Measurements from ENCODE around the gene SERPINA4. TPM values are rescaled to one million over a fixed set of nuclear protein-coding genes. Genes with fewer than 3 reads are reported as not detected.

SERPINA4 gene
- total RNA-seq, 2 donors from 2014 or later, result not detected

GRCh38 chr14:94561656-94562010, 391 bp downstream of the SERPINA4 start:
- Mint-ChIP-seq H3K4me3 (no peak overlapping the region), H3K4me1 (peaks cover 7% of the 10 kb centered on the region), H3K36me3 (ENCODE audit: low read depth) (no peaks in the 10 kb centered on the region), H3K27me3 (ENCODE audit: insufficient read depth) (peaks cover 4% of the 10 kb centered on the region), H3K9me3 (no peaks in the 10 kb centered on the region), H3K27ac (no peak overlapping the region)
- no peaks in the 10 kb centered on the region for H3K36me3 ChIP-seq (ENCODE audit: control insufficient read depth, insufficient read depth, low read length)
- no peak overlapping the region for H3K9ac ChIP-seq (ENCODE audit: extremely low read depth, low read length, poor library complexity, severe bottlenecking)
- DNase-seq, result no peak
- no peaks in the 10 kb centered on the region for H3K4me1 ChIP-seq (ENCODE audit: control insufficient read depth, insufficient read depth, low read length)
- no peak overlapping the region for H3K4me3 ChIP-seq (ENCODE audit: low read length)
- TF ChIP-seq CTCF (conservative IDR thresholded peaks at IDR 0.05), result no peak
- peaks cover 10% of the 10 kb centered on the region for H3K9me3 ChIP-seq (ENCODE audit: control insufficient read depth, low read length)
- no peaks in the 10 kb centered on the region for H3K27me3 ChIP-seq (ENCODE audit: control insufficient read depth, insufficient read depth, low read length, poor library complexity, severe bottlenecking)
- H3K27ac ChIP-seq (ENCODE audit: low read depth, low read length), result no peak overlapping the region
- 88 to 90% methylated on average over 2 to 5 of the region's 7 CpGs for WGBS, 2 experiments (ENCODE audit: insufficient coverage in 1 of 2, insufficient read length in 1 of 2)

GRCh38 chr14:94562022-94562421, 780 bp downstream of the SERPINA4 start:
- H3K9ac ChIP-seq (ENCODE audit: extremely low read depth, low read length, poor library complexity, severe bottlenecking), result no peak overlapping the region
- Mint-ChIP-seq H3K27ac (no peak overlapping the region), H3K36me3 (ENCODE audit: low read depth) (no peaks in the 10 kb centered on the region), H3K4me1 (peaks cover 7% of the 10 kb centered on the region), H3K4me3 (no peak overlapping the region), H3K27me3 (ENCODE audit: insufficient read depth) (peaks cover 5% of the 10 kb centered on the region), H3K9me3 (no peaks in the 10 kb centered on the region)
- H3K27me3 ChIP-seq (ENCODE audit: control insufficient read depth, insufficient read depth, low read length, poor library complexity, severe bottlenecking), result peaks cover 3% of the 10 kb centered on the region
- no peak for DNase-seq
- no peak overlapping the region for H3K27ac ChIP-seq (ENCODE audit: low read depth, low read length)
- H3K9me3 ChIP-seq (ENCODE audit: control insufficient read depth, low read length), result peaks cover 6% of the 10 kb centered on the region
- TF ChIP-seq CTCF (conservative IDR thresholded peaks at IDR 0.05), result no peak
- no peaks in the 10 kb centered on the region for H3K36me3 ChIP-seq (ENCODE audit: control insufficient read depth, insufficient read depth, low read length)
- 93 to 100% methylated on average over 2 to 5 of the region's 5 CpGs for WGBS, 2 experiments (ENCODE audit: insufficient coverage in 1 of 2, insufficient read length in 1 of 2)
- H3K4me3 ChIP-seq (ENCODE audit: low read length), result no peak overlapping the region
- H3K4me1 ChIP-seq (ENCODE audit: control insufficient read depth, insufficient read depth, low read length), result no peaks in the 10 kb centered on the region

GRCh38 chr14:94562941-94563883, 2.0 kb downstream of the SERPINA4 start:
- WGBS, 2 experiments (ENCODE audit: insufficient coverage in 1 of 2, insufficient read length in 1 of 2), result 92 to 99% methylated on average over 13 to 16 of the region's 16 CpGs
- H3K9me3 Mint-ChIP-seq, result no peaks in the 10 kb centered on the region
- no peak overlapping the region for H3K4me3 ChIP-seq (ENCODE audit: low read length)
- peaks cover 15% of the 10 kb centered on the region for H3K27me3 ChIP-seq (ENCODE audit: control insufficient read depth, insufficient read depth, low read length, poor library complexity, severe bottlenecking)
- H3K36me3 Mint-ChIP-seq (ENCODE audit: low read depth), result no peaks in the 10 kb centered on the region
- H3K27me3 Mint-ChIP-seq (ENCODE audit: insufficient read depth), result peaks cover 5% of the 10 kb centered on the region
- no peak overlapping the region for H3K9ac ChIP-seq (ENCODE audit: extremely low read depth, low read length, poor library complexity, severe bottlenecking)
- DNase-seq, result no peak
- TF ChIP-seq CTCF (conservative IDR thresholded peaks at IDR 0.05), result peak; percentile 12
- no peaks in the 10 kb centered on the region for H3K36me3 ChIP-seq (ENCODE audit: control insufficient read depth, insufficient read depth, low read length)
- H3K27ac ChIP-seq (ENCODE audit: low read depth, low read length), result no peak overlapping the region
- H3K4me1 ChIP-seq (ENCODE audit: control insufficient read depth, insufficient read depth, low read length), result no peaks in the 10 kb centered on the region
- H3K9me3 ChIP-seq (ENCODE audit: control insufficient read depth, low read length), result no peaks in the 10 kb centered on the region
- no peak overlapping the region for H3K4me3 Mint-ChIP-seq
- no peak overlapping the region for H3K27ac Mint-ChIP-seq
- H3K4me1 Mint-ChIP-seq, result peaks cover 7% of the 10 kb centered on the region

Measured in endodermal cell (in vitro differentiated cells).